ENCODE data around the gene GPS1.

The GPS1 gene
- total RNA-seq: 93.6 to 97.7 reads per million in 2 donors

DNA sequence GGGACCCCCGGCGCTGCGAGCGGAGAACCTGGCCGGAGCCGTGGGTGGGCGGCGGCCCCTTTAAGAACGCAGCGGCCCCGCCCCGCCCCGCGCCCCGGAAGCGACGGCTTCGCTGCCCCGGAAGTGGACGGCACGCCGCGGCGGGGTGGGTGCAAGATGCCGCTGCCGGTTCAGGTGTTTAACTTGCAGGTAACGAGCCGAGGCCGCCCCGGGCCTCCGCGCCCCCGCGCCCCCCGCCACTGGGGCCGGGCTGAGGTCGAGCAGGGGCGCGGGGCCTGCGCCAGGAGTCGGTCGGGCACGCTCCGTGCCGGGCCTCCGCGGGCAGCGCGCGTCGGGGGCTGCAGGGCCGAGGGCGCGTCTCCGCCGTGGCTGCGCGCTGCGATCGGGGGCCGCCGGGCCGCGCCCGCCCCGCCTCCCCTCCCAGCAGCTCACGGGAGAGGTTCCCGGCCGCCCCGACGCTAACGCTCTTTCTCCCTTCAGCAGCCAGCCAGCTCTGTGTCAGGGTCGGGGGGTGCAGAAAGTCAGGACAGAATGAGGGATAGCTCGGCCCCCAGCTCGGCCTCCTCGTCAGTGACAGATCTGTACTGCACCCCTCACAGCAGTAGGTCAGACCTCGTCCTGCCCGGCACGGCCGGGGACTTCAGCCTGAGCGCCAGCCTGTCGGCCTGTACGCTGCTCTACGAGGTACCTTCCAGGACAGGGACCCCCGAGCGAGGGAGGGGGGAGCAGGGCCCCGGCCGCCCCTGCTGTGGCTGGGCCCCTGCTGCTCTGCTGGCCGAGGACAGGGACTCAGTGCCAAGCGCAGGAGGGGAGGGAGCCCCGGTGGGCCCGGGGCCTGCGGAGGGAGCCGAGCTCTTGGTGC lies at the start of gene GPS1, which contains the start of gene RFNG:
Gene GPS1 (plus strand): TSS at position 123 of the 862 bp plus-strand sequence. CDS start 34 bp downstream, at position 157.
Gene RFNG (minus strand): TSS at position 36 of the 862 bp plus-strand sequence. CDS start 45 bp downstream, outside the sequence.
- DNase-seq: peak; percentile 70

DNA sequence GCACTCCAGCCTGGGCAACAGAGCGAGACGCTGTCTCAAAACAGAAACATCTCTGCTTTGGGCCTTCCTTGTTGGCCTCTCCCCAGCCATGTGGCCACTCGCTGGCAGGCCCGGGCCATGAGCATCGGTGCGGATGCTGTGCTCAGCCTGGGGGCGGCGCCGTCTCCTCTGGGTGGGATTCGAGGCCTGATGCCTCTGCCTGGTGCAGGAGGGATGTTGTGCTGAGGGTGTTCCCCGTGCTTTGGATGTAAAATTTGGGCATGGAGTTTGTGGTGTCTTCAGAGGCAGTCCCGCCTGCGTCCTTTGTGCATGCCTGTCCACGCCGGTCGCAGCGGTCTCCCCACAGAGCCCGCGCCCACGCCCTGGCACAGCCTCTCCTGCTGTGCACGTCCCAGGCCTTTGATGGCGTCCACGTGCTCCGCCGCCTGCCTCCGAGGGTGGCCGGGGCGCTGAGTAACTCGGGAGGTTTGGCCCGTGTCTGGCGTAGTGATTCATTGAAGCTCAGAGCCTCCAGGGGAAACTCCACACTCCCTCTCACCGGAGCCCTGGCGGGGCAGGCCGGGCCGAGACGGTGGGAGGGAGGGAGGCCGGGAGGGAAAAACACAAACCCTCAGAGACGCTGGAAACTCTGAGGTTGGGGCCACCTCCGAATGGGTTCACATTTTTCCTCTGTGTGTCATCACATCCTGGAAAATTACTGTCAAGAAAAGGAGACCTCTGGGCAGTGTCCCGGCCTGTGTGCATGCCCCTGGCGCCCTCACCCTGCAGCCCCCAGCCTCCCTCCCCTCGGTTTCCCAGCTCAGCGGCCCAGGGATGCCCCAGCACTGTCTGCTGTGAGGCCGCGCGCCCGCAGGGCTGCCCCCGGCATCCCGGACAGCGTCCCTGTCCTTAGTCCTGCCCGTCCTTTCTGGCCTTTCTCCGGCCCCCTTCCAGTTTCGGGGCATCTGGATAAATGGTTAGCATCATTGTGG lies 48.0 kb upstream of the GPS1 start:
- DNase-seq: no peak

DNA sequence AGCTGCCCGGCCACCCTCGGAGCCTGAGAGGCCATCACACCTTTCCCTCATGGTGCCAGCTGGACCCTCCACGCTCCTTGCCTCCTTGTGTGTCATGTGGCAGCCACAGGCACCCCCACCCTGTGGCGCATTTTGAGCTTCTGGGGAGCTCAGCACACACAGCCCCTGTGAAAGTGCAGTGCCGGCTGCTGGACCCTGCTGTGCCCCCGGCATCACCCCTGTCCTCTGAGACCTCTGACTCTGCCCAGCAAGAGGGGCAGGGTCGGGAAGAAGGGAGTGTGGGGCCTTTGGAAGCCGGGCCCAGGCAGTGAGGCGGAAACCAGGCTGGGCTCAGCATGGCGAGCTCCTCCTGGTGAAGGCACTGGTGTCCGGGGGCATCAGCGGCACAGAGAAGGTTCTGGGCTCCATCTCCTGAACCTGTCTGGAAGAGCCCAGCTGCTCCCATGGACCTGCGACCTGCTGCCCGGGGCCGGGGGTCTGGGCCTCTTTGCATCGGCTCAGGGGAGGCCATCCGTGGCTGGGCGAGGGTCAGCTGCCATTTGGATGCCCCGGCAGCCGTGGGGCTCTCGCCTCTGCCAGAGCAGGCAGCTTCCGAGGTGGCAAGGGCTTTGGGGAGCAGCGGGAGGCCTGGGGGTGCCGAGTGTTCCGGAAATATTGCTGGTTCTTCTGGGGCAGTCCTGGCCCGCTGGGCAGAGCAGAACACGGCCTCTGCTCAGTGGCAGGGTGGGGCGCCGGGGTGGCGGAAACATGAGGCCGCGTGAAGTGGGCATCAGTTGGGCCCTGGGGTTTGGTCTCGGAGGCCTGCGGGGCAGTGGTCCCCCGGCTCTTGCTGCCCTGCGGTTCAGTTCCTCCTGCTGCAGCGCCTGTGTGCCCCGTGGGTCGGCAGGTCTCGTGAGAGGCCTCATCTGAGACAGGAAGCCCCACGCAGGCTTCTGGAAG lies 46.9 kb upstream of the GPS1 start:
- no peak for DNase-seq

DNA sequence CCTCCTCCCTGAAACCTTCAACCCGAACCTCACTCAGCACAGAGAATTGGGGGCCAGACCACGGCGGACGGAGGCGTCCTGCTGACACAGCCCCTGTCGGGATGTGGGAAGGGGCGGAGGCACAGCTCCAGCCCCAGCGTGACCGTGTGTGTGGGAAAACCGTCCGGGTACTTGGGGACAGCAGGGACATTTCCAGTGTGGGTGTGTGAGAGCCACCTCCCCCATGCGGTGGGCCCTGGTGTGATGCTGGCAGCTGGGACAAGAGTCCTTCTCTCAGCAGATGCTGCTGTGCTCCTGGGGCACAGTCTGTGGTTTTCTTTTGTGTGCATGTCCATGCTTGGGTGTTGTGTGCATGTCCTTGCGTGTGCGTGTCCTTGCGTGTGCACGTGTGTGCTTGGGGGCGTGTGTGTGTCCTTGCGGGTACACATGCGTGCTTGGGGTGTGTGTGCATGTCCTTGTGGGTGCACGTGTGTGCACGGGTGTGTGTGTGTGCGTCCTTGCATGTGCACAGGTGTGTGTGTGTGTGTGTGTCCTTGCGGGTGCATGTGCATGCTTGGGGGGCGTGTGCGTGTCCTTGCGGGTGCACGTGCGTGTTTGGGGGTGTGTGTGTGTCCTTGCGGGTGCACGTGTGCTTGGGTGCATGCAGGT lies 45.9 kb upstream of the GPS1 start:
- DNase-seq: no peak

DNA sequence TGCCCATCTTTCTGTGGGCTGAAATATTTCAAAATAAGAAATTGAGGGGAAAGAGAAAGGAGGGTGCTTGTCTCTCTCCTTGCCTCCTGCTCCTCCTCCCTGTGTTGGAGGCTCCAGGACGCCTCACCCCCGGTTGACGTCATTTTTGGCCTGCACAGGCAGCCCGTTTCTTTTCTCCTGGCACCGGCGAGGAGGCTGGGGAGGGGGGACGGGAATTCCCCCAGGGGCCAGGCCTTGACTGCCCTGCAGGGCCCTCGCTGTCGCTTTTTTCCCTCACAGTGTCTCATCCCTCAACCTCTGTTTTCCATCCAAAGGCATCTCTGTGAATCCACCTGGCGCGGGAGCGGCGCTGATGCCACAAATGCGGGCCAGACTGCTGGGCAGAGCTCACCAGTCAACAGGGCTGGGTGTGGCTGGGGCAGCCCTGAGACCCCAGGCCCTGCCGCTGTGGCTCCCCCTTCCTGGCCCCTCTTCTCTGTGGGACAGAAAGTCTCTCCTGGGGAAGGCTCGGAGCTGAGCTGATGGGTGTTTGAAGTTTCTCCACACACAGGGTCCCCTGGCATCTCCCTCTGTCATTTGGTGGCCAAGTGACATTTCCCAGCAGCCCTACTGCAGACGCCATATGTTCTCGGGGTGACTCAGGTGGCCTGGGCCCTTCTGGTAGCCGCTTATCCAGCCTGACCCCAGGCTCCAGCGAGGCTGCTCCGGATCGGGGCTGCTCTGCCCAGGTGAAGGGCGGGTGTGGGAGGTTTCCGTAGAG lies 45.0 kb upstream of the GPS1 start:
- DNase-seq: no peak

DNA sequence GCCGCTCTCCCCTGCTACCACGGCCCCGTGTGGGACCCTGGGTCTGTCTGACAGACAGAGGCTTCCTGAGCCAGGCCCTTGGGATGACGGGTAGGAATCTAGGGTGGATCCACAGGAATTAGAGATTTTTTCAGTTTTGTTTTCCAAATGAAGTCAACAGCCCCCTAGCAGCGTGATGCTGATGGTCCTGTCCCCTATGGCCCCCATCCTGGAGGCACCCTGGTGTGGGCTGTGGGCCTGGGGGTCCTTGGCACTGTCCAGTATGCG lies 44.5 kb upstream of the GPS1 start:
- DNase-seq: no peak

DNA sequence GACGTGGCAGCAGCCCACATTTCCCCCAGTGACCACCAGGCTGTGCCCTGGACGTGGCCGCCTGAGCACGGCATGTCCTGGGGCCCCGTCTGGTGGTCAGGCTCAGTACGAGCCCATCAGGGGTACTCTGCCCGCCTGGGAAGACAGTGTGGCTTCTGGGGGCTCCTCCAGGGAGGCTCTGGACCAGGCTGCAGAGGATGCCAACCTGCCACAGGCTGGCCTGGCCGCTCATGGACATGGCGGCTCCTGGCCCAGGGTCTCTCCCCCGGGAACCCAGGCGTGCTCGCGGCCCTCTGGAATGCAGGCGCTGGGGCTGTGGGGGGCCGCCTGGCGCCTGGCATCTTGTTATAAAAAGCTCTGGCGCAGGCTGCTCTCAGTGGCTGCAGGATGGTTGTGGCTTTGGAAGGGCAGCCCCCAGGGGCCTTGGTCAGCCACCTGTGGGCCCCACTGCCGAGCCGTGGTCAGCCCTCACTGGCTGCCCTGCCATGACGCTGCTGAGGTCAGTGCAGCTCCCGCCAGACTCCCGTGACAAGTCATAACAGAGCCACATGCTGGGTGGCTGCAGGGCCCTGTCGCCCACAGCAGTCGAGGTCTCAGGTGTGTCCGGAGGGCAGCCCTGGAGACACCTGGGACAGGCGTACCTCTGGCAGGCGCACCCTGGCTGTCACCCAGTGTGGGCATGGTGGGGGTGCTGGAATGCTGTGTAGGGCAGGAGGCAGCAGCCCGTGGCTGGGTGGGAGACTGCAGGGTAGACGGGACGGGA lies 44.0 kb upstream of the GPS1 start:
- DNase-seq: no peak

DNA sequence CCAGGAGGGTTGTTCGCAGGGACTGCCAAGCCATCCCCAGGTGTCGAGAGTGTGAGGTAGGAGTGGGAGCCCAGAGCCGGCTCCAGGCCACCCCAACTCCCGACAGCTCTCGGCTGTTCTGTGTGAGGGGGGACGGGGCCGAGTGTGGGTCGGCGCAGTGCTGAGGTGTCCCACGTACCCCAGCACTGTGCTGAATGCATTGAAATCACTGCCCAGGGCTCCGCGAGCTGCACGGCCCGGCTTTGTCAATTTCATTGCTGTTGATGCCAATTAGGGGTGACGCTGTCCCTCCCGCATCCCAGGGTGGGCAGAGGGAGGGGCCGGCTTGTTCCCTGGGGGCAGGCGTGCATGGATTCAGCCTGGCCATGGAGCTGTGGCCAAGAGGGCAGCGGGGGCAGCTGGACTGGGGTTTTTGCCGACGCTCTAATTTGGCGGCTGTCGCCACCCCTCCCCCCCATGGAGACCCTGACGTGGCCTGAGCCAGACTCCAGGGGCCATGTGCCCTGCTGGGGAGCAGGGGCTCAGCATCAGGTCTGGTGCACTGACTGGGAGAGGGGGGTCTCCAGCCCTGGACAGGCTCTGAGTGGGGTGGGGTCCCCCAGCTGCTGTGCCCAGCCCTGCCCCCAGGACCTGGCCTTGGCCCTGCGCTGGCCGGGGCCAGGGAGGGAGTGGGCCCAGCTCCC lies 43.3 kb upstream of the GPS1 start:
- DNase-seq: no peak

DNA sequence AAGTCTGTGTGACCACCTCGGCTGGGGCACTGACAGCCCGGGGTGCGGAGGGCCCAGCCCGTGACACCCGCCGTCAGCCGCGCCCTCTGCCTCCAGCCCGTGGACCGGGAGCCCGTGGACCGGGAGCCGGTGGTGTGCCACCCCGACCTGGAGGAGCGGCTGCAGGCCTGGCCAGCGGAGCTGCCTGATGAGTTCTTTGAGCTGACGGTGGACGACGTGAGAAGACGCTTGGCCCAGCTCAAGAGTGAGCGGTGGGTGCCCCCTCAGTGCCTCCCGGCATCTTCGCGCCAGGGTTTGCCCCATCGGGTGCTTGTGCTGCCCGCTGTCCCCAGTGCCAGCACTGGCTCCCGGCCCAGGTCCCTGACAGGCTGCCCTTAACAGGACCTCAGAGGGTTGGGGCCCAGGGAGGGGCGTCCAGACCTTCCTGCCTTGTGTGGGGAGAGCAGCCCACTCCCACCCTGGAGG lies 42.7 kb upstream of the GPS1 start:
- DNase-seq: no peak

DNA sequence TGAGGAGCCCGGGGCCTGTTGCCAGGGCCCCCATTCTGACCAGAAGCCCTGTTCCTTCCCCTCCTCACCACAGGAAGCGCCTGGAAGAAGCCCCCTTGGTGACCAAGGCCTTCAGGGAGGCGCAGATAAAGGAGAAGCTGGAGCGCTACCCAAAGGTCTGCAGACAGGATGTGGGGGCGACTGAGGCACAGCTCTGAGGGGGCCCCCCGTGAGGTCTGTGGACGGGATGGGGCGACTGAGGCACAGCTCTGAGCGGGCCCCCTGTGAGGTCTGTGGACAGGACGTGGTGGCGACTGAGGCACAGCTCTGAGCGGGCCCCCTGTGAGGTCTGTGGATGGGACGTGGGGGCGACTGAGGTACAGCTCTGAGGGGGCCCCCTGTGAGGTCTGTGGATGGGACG lies 42.3 kb upstream of the GPS1 start:
- DNase-seq: no peak

DNA sequence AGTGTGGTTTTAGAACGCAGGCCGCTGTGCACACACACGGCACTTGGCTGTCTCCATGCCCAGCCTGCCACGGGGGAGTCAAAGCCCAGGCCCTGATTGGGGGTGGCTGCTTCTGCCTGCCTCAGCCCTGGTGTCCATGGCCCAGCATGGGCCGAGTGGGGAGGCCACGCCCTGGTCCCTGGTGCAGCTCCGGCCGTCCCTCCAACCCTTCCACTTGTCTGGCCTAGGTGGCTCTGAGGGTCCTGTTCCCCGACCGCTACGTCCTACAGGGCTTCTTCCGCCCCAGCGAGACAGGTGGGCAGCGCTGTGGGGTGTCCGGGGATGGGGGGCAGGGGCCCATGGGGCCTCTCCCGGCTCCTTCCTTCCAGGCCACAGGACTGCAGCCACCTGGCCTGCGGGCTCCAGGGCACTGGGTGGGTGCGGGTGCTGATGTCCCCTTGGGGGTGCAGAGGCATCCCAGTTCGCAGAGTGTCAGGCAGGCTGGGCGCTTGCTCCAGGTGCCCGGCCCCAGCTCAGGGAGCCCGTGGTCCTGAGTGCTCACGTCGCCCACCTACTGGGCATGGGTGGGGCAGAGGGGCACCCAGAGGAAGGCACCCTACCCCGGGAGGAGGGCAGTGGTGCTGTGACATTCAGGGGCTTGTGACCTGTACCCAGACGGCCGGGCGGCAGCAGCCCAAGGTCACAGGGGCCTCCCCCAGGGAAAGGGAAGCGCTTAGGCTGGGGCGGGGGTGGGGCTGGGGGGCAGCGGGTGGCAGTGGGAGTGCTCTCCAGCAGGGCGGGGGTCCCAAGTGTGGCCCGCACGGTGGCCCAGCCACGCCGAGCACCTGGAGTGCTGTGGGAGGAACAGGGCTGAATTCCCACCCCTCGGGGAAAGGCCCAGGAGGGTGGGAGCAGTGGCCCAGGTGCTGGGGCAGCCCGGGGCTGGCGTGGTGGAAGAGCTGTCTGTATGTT lies 40.8 kb upstream of the GPS1 start:
- DNase-seq: no peak

DNA sequence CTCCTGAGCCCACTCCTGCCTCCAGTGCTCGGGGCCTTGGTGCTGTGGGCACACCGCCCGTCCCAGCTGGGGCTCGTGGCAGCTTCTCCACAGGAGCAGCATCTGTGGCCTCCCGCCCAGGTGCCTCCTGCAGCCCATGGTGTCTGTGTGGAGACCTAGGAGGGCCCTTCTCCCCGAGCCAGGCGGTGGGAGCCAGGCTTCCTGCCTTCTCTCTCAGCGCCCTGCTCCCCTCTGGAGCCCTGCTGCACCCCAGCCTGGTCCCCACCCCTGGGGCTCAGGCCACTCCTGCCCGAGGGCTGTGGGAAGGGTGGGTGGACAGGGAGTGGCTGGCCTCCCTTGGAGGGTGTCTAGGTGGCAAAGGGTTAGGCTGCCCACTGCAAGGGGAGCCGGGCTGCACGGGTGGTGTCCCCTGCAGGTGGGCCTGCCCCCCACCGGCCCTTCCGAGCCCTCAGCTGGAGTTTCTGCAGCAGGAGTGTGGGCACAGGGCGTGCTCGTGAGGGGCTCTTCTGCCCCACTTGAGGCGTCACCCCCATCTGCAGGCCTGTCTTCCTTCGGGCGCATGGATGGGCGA lies 40.0 kb upstream of the GPS1 start:
- no peak for DNase-seq

DNA sequence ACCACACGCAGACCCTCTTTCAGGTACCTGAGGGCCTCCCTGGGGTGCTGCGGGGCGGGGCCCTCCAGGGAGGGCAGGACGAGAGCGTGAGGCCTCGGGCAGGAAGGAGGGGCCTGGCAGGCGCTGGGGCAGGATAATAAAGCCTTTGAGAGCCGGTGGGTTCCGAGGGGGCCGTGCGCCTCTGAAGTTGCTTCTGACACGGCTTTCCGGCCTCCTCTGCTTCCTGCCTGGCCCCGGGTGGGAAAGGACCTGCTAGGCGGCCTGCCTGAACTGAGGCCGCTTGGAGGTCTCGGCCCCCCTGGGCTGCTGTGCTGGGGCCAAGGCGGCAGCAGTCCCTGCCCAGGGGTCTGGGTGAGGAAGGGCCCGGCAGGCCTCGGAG lies 39.4 kb upstream of the GPS1 start:
- no peak for DNase-seq

DNA sequence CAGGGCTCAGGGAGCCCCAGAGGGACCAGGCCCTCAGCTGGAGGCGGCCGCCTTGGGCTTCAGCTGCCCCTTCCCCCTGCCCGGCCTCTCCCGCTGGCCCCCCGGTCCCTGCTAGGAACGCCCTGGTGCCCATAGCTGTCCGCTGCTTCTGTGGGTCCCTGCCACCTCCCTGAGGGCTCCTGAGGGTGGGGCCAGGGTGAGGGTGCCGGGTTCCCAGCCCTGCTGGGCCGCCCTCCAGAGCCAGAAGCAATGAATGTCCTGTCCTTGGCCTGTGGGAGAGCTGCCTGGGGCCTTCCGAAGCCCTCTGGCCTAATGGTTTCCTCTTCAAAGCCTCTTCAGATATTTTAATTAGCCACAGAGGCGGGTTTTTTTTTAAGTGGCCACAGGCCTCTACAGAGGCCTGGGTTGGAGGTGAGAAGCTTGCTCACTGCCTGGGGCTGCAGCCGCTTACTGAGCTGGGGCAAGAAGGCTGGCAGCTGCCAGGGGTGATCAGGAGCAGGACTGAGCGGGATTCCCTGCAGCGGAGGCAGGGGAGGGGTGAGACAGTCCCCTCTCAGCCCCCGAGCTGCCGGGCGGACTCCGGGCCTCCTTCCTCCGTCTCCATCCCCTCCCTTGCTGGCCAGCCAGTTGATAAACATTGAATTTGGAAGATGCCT lies 38.9 kb upstream of the GPS1 start:
- no peak for DNase-seq

DNA sequence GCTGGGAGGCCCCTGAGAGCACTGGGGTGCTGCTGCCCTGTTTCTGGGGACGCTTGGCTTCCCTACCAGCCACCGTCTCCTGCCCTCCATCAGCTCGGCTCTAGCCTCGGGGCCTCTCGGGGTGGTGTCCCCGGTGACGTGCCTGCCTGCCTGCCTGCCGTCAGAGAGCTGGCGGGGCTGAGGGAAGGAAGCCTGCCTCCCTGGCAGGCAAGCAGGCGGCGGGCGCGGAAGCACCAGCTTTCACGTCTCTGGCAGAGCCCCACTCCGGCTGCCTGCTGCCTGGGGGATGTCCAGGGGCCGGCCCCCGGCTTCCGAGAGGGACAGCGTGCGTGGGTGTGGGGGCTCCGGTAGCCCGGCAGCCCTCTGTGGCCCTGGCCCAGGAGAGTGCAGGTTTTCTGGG lies 38.4 kb upstream of the GPS1 start:
- no peak for DNase-seq

DNA sequence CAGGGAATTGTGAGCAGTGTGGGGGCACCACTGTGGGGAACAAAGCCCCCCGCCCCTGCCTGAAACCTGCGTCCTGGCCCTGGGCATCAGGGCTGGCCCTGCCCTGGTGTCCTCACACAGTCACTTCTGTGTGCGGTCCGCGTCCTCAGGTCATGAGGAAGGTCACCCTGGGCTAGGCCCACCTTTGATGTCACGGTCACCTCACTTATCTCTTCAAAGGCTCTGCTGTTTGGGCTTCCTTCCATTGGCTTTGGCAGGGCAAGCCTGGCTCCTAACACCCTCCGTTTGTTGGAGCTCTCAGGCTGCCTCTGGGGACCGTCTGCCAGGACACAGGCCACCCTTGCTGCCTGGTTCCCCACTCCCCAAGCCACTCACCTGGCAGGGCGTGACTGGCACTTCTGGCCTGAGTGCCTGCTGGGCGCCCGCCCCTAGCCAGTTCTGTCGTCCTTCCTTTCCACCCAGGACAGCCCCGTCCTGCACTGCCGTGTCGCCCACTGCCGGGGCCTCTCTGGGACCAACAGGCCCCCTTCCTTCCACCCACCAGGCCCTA lies 37.9 kb upstream of the GPS1 start:
- no peak for DNase-seq

DNA sequence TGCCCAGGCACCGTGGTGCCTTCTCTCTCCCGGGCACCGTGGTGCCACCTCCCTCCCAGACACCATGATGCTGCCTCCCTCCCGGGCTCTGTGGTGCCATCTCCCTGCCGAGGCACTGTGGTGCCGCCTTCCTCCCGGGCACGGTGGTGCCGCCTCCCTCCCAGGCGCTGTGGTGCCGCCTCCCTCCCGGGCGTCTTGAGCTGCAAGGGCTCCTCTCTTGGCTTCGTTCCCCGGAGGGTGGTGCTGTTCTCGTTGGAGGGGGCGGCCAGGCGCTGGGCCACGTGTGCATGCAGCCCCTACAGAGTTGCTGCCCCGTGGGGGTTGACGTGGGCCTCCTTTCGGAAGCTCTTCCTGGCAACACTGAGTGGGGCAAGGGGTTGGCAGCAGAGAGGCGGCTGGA lies 37.3 kb upstream of the GPS1 start:
- DNase-seq: no peak

DNA sequence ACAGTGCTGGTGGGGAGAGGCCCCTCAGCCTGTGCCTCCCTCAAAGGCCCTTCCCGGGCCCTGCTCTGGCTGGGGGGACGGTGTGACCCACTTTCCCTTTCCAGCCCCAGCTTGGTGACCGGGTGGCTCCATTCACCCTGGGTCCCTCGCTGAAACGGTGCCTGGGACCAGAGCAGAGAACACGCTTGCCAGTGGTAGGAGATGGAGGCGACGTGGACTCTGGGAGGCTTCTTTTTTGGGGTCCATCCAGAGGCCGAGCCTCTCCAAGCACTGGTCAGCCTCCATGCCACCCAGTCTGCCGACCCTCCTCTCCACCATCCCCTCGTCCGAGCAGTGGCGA lies 36.8 kb upstream of the GPS1 start:
- DNase-seq: no peak
